ENCODE results near the gene DOCK10. TPM values are rescaled to one million over a fixed set of nuclear protein-coding genes. Genes with fewer than 3 reads are reported as not detected.
"Not testable (repeated sequence)": the region's sequence is repeated elsewhere in the genome, so short reads cannot be mapped to it uniquely, and the experiment has no call there.

DOCK10 gene
- total and polyA plus RNA-seq, 7 donors: 3.0 to 11.4 (median 5.4) TPM

- DNase-seq: no peak
- TF ChIP-seq POLR2A (IDR thresholded peaks at IDR 0.05): no peak
- TF ChIP-seq EP300 (IDR thresholded peaks at IDR 0.05): no peak
- Histone ChIP-seq H3K4me1 (no peaks in the 10 kb centered on the region), H3K27me3 (no peaks in the 10 kb centered on the region), H3K9me3 (peaks cover 0 to 4% (median 0%) of the 10 kb centered on the region in 4 donors), H3K4me3 (no peak overlapping the region), H3K36me3 (no peaks in the 10 kb centered on the region), H3K27ac (no peak overlapping the region)
- intact Hi-C loops (cut with DNase I): no loop called here
- WGBS, 2 donors: 86 to 92% methylated on average over 3 of the region's 3 CpGs
Observed at GRCh38 chr2:225065882-225066281, 23.6 kb upstream of the DOCK10 start.

GRCh38 chr2:225064928-225065327 is 22.7 kb upstream of the DOCK10 start:
- Histone ChIP-seq H3K27ac (no peak overlapping the region), H3K4me1 (no peaks in the 10 kb centered on the region), H3K27me3 (no peaks in the 10 kb centered on the region), H3K9me3 (peaks cover 0 to 4% (median 0%) of the 10 kb centered on the region in 4 donors), H3K4me3 (no peak overlapping the region), H3K36me3 (no peaks in the 10 kb centered on the region)
- intact Hi-C loops (cut with DNase I): no loop called here
- TF ChIP-seq POLR2AphosphoS5 (IDR thresholded peaks at IDR 0.05) (no peak), CTCF (IDR thresholded peaks at IDR 0.05) (no peak), EP300 (IDR thresholded peaks at IDR 0.05) (no peak), POLR2A (IDR thresholded peaks at IDR 0.05) (no peak)
- no peak for DNase-seq

GRCh38 chr2:225064362-225064761 is 22.1 kb upstream of the DOCK10 start:
- H3K4me1 ChIP-seq: no peaks in the 10 kb centered on the region
- whole genome bisulfite sequencing, 2 donors: 28 to 50% methylated on average over 2 of the region's 2 CpGs
- no peak for DNase-seq
- no peak overlapping the region for H3K4me3 ChIP-seq
- no peak overlapping the region for H3K27ac ChIP-seq
- H3K9me3 ChIP-seq: peaks cover 0 to 4% (median 0%) of the 10 kb centered on the region in 4 donors
- no peaks in the 10 kb centered on the region for H3K36me3 ChIP-seq
- intact Hi-C loops (cut with DNase I): no loop called here
- no peak for TF ChIP-seq CTCF (IDR thresholded peaks at IDR 0.05)
- no peak for TF ChIP-seq EP300 (IDR thresholded peaks at IDR 0.05)
- no peak for TF ChIP-seq POLR2AphosphoS5 (IDR thresholded peaks at IDR 0.05)
- no peak for TF ChIP-seq POLR2A (IDR thresholded peaks at IDR 0.05)
- H3K27me3 ChIP-seq: no peaks in the 10 kb centered on the region

- intact Hi-C loops (cut with DNase I): no loop called here
- Histone ChIP-seq H3K4me3 (no peak overlapping the region), H3K27me3 (no peaks in the 10 kb centered on the region), H3K4me1 (no peaks in the 10 kb centered on the region), H3K27ac (no peak overlapping the region), H3K9me3 (no peaks in the 10 kb centered on the region), H3K36me3 (no peaks in the 10 kb centered on the region)
- TF ChIP-seq POLR2AphosphoS5 (IDR thresholded peaks at IDR 0.05) (no peak), EP300 (IDR thresholded peaks at IDR 0.05) (no peak), POLR2A (IDR thresholded peaks at IDR 0.05) (no peak), CTCF (IDR thresholded peaks at IDR 0.05) (no peak)
- whole genome bisulfite sequencing, 2 donors: 84 to 90% methylated on average over 2 of the region's 2 CpGs
- no peak for DNase-seq
Observed at GRCh38 chr2:225056330-225057073, 14.2 kb upstream of the DOCK10 start.

- intact Hi-C loops (cut with DNase I): no loop called here
- TF ChIP-seq POLR2AphosphoS5 (IDR thresholded peaks at IDR 0.05): no peak
- TF ChIP-seq POLR2A (IDR thresholded peaks at IDR 0.05): no peak
- H3K36me3 ChIP-seq: no peaks in the 10 kb centered on the region
- no peak for DNase-seq
- WGBS, 2 donors: 88% methylated on average over 1 of the region's 1 CpG
- no peak overlapping the region for H3K4me3 ChIP-seq
- no peaks in the 10 kb centered on the region for H3K4me1 ChIP-seq
- no peaks in the 10 kb centered on the region for H3K9me3 ChIP-seq
- no peaks in the 10 kb centered on the region for H3K27me3 ChIP-seq
- no peak overlapping the region for H3K27ac ChIP-seq
Observed at GRCh38 chr2:225055714-225056113, 13.4 kb upstream of the DOCK10 start.

- H3K27me3 ChIP-seq: no peaks in the 10 kb centered on the region
- no peak overlapping the region for H3K4me3 ChIP-seq
- no peak overlapping the region for H3K27ac ChIP-seq
- H3K4me1 ChIP-seq: no peaks in the 10 kb centered on the region
- no peaks in the 10 kb centered on the region for H3K9me3 ChIP-seq
- intact Hi-C loops (cut with DNase I): no loop called here
- no peaks in the 10 kb centered on the region for H3K36me3 ChIP-seq
- DNase-seq: no peak
- TF ChIP-seq CTCF (IDR thresholded peaks at IDR 0.05): no peak
- TF ChIP-seq POLR2AphosphoS5 (IDR thresholded peaks at IDR 0.05): no peak
Observed at GRCh38 chr2:225052703-225053102, 10.4 kb upstream of the DOCK10 start.

GRCh38 chr2:225047502-225047901 is 5.2 kb upstream of the DOCK10 start:
- H3K4me1 ChIP-seq; H3K4me3 ChIP-seq; H3K27me3 ChIP-seq; DNase-seq; H3K9me3 ChIP-seq; intact Hi-C loops (cut with DNase I); H3K27ac ChIP-seq; H3K36me3 ChIP-seq: not testable (repeated sequence)
- 81 to 87% methylated on average over 4 of the region's 4 CpGs for WGBS, 2 donors

Data from sigmoid colon (tissue), 7 donors.